ENCODE measurements around the gene CNTN4. TPM values are rescaled to one million over a fixed set of nuclear protein-coding genes. Genes with fewer than 3 reads are reported as not detected.

Gene CNTN4
- total RNA-seq, 1 donor from 2014 or later = 0.17 TPM

GRCh38 chr3:2420919-2421318, 322.3 kb downstream of the CNTN4 start:
- no peak for DNase-seq

GRCh38 chr3:2423143-2423542, 324.5 kb downstream of the CNTN4 start:
- no peak for DNase-seq

GRCh38 chr3:2441558-2441957, 342.9 kb downstream of the CNTN4 start:
- DNase-seq = no peak

- DNase-seq = no peak
These were observed 347.5 kb downstream of the CNTN4 start for GRCh38 chr3:2446146-2446545.

- DNase-seq = no peak
These were observed 353.6 kb downstream of the CNTN4 start for GRCh38 chr3:2452249-2452648.

- DNase-seq = no peak
These were observed 356.2 kb downstream of the CNTN4 start for GRCh38 chr3:2454865-2455264.

- DNase-seq = no peak
These were observed 358.1 kb downstream of the CNTN4 start for GRCh38 chr3:2456788-2457187.

GRCh38 chr3:2458816-2459215, 360.1 kb downstream of the CNTN4 start:
- no peak for DNase-seq

- no peak for DNase-seq
These were observed 367.2 kb downstream of the CNTN4 start for GRCh38 chr3:2465842-2466241.

GRCh38 chr3:2468816-2469215, 370.1 kb downstream of the CNTN4 start:
- no peak for DNase-seq

- no peak for DNase-seq
These were observed 378.3 kb downstream of the CNTN4 start for GRCh38 chr3:2476996-2477395.

- no peak for DNase-seq
These were observed 379.0 kb downstream of the CNTN4 start for GRCh38 chr3:2477620-2478019.

- DNase-seq = no peak
These were observed 385.7 kb downstream of the CNTN4 start for GRCh38 chr3:2484162-2485026.

GRCh38 chr3:2485027-2485375, 386.3 kb downstream of the CNTN4 start:
- no peak for DNase-seq

GRCh38 chr3:2495746-2496145, 397.1 kb downstream of the CNTN4 start:
- no peak for DNase-seq

- DNase-seq = no peak
These were observed 406.2 kb downstream of the CNTN4 start for GRCh38 chr3:2504912-2505311.

- no peak for DNase-seq
These were observed 408.1 kb downstream of the CNTN4 start for GRCh38 chr3:2506776-2507175.

- DNase-seq = no peak
These were observed 412.0 kb downstream of the CNTN4 start for GRCh38 chr3:2510591-2511145.

GRCh38 chr3:2511356-2511755, 412.7 kb downstream of the CNTN4 start:
- no peak for DNase-seq

- no peak for DNase-seq
These were observed 414.2 kb downstream of the CNTN4 start for GRCh38 chr3:2512881-2513280.

GRCh38 chr3:2513986-2514385, 415.3 kb downstream of the CNTN4 start:
- DNase-seq = no peak

- no peak for DNase-seq
These were observed 418.2 kb downstream of the CNTN4 start for GRCh38 chr3:2516762-2517441.

GRCh38 chr3:2517500-2518172, 419.0 kb downstream of the CNTN4 start:
- no peak for DNase-seq

Measured in dermis blood vessel endothelial cell (primary cell).